ENCODE data around the gene IQGAP2. TPM values are rescaled to one million over a fixed set of nuclear protein-coding genes. Genes with fewer than 3 reads are reported as not detected.

IQGAP2 gene
- total and polyA plus RNA-seq, 9 of the 15 experiments (the other 6 are each of a cell fraction or from before 2014, with no cell fraction given) = 8.7 to 23.2 (median 17.4) TPM

GRCh38 chr5:76404223-76405211 is 1.4 kb downstream of the IQGAP2 start (continued):
- no peak for TF ChIP-seq CCAR2 (IDR thresholded peaks at IDR 0.05; ENCODE audit: low read depth, low read length)
- no peak for TF ChIP-seq GTF2A2 (tag; IDR thresholded peaks at IDR 0.05)
- TF ChIP-seq ZNF561 (CRISPR knock-in tag; conservative IDR thresholded peaks at IDR 0.05) = no peak
- TF ChIP-seq ZNF75A (CRISPR knock-in tag; IDR thresholded peaks at IDR 0.05) = no peak
- TF ChIP-seq LARP7 (IDR thresholded peaks at IDR 0.05) = no peak
- TF ChIP-seq RBM25 (IDR thresholded peaks at IDR 0.05; ENCODE audit: low read depth, low read length, severe bottlenecking) = no peak
- TF ChIP-seq BRF1 (IDR thresholded peaks at IDR 0.05; ENCODE audit: borderline replicate concordance, extremely low read depth, insufficient read length) = no peak
- TF ChIP-seq E2F6 (IDR thresholded peaks at IDR 0.05; ENCODE audit: borderline replicate concordance in 1 of 2, extremely low read depth in 1 of 2, insufficient read depth in 1 of 2, insufficient read length in 1 of 2, low read depth in 1 of 2, low read length in 1 of 2, poor library complexity in 1 of 2, severe bottlenecking in 1 of 2) = peak; percentile 34 to 38
- no peak for TF ChIP-seq ZNF280A (IDR thresholded peaks at IDR 0.05; ENCODE audit: low read depth, partially characterized antibody)
- TF ChIP-seq HMBOX1 (IDR thresholded peaks at IDR 0.05) = peak; percentile 69
- TF ChIP-seq SIRT6 (IDR thresholded peaks at IDR 0.05; ENCODE audit: low read depth, low read length) = no peak
- no peak for TF ChIP-seq CBX5 (IDR thresholded peaks at IDR 0.05; ENCODE audit: borderline replicate concordance, low read depth)
- no peak for TF ChIP-seq CTCF (IDR thresholded peaks at IDR 0.05 in 2 of 3, conservative IDR thresholded peaks at IDR 0.05 in 1 of 3; ENCODE audit: insufficient read depth in 2 of 3, low read depth in 1 of 3, low read length in 3 of 3)
- no peak for TF ChIP-seq XRCC5 (IDR thresholded peaks at IDR 0.05; ENCODE audit: low read depth, low read length)
- TF ChIP-seq RCOR1 (IDR thresholded peaks at IDR 0.05; ENCODE audit: borderline replicate concordance in 1 of 2, low read depth in 2 of 2, low read length in 2 of 2) = no peak
- TF ChIP-seq DEAF1 (CRISPR knock-in tag; IDR thresholded peaks at IDR 0.05) = no peak
- TF ChIP-seq CBFA2T3 (IDR thresholded peaks at IDR 0.05) = peak; percentile 17; the same call in 1 of the 2 replicates
- no peak for TF ChIP-seq PHF20 (IDR thresholded peaks at IDR 0.05; ENCODE audit: partially characterized antibody)
